Measurements from ENCODE around the gene ACO1. TPM values are rescaled to one million over a fixed set of nuclear protein-coding genes. Genes with fewer than 3 reads are reported as not detected.

The ACO1 gene
- total and polyA plus RNA-seq, 7 donors = 11.4 to 54.2 (median 37.2) TPM

DNA sequence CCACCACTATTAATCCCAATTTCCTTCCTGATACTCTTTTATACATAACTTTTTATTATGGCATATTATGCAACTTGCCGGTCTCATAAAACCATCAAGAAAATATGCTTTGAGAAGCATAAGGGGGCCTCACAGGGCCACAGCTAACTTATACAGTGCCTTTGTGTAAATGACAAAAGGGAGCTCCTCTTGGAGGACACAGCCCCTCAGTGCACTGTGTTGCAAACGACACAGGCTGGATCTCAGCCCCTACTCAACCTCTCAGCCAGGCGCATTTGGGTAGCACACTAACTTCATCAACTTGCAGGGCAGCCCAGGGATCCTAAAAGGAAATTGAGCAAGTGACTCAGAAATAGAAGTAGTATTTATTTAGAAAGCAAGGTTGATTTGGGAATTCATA, 106.2 kb downstream of the ACO1 start:
- Histone ChIP-seq H3K36me3 (peaks cover 13 to 64% (median 18%) of the 10 kb centered on the region in 4 donors), H3K27me3 (no peaks in the 10 kb centered on the region), H3K4me1 (no peaks in the 10 kb centered on the region), H3K27ac (no peak overlapping the region), H3K9me3 (no peaks in the 10 kb centered on the region), H3K4me3 (no peak overlapping the region)
- TF ChIP-seq, protein P1, sequence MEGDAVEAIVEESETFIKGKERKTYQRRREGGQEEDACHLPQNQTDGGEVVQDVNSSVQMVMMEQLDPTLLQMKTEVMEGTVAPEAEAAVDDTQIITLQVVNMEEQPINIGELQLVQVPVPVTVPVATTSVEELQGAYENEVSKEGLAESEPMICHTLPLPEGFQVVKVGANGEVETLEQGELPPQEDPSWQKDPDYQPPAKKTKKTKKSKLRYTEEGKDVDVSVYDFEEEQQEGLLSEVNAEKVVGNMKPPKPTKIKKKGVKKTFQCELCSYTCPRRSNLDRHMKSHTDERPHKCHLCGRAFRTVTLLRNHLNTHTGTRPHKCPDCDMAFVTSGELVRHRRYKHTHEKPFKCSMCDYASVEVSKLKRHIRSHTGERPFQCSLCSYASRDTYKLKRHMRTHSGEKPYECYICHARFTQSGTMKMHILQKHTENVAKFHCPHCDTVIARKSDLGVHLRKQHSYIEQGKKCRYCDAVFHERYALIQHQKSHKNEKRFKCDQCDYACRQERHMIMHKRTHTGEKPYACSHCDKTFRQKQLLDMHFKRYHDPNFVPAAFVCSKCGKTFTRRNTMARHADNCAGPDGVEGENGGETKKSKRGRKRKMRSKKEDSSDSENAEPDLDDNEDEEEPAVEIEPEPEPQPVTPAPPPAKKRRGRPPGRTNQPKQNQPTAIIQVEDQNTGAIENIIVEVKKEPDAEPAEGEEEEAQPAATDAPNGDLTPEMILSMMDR (IDR thresholded peaks at IDR 0.05) = no peak
- TF ChIP-seq POLR2AphosphoS5 (IDR thresholded peaks at IDR 0.05) (no peak), POLR2A (IDR thresholded peaks at IDR 0.05) (no peak), EP300 (IDR thresholded peaks at IDR 0.05) (no peak)
- 86 to 89% methylated on average over 3 of the region's 3 CpGs for WGBS, 2 donors
- intact Hi-C loops (cut with DNase I) = no loop called here
- no peak for DNase-seq

DNA sequence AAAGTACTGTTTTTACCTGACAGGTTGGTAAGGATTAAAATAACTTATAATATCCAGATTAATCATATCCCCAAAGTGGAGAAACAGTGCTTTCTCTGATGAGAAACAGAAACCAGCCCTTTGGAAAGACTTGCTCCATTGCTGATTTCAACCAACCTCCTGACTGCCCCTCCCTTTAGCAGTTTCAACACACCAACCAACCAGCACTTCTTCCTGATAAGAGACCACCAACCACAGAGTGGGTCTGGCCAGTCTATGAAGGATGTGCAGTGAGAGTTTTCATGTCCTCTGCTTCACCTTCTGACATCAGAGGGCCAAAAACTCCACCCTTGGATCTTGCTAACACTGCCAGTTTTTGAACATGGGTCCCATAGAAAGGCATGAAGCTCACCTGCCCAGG, 113.5 kb downstream of the ACO1 start:
- H3K4me3 ChIP-seq = no peak overlapping the region
- no peak for DNase-seq
- H3K27me3 ChIP-seq = no peaks in the 10 kb centered on the region
- H3K9me3 ChIP-seq = no peaks in the 10 kb centered on the region
- H3K36me3 ChIP-seq = peaks cover 0 to 42% (median 10%) of the 10 kb centered on the region in 4 donors
- no peak for TF ChIP-seq EP300 (IDR thresholded peaks at IDR 0.05)
- no peak for TF ChIP-seq POLR2A (IDR thresholded peaks at IDR 0.05)
- TF ChIP-seq, protein P1 (IDR thresholded peaks at IDR 0.05) = no peak
- H3K4me1 ChIP-seq = no peaks in the 10 kb centered on the region
- H3K27ac ChIP-seq = no peak overlapping the region
- intact Hi-C loops (cut with DNase I) = no loop called here

DNA sequence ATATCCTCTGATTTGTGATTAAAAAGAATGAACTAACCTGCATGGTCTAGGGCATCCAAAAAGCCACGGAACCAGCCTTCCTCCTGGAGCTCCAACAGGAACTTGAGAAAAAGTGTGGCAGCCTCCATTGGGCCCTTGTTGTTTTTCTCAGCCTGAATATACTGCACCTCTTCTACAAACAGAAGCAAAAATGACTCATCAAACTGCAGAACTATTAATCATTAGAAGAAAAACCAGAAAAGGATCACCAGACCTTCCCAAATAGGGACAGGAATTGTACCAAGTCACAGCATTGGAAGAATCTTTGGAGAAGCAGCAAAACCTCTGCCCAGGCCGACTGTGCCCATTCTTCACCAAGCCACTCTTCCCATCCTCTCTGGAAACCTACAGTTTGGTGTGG, 116.3 kb downstream of the ACO1 start:
- H3K27me3 ChIP-seq = no peaks in the 10 kb centered on the region
- peaks cover 0 to 40% (median 10%) of the 10 kb centered on the region in 4 donors for H3K36me3 ChIP-seq
- H3K4me1 ChIP-seq = no peaks in the 10 kb centered on the region
- no peak overlapping the region for H3K27ac ChIP-seq
- no peak for DNase-seq
- H3K9me3 ChIP-seq = no peaks in the 10 kb centered on the region
- H3K4me3 ChIP-seq = no peak overlapping the region
- intact Hi-C loops (cut with DNase I) = no loop called here
- 65 to 91% methylated on average over 2 of the region's 2 CpGs for WGBS, 2 donors
- TF ChIP-seq, protein P1 (IDR thresholded peaks at IDR 0.05) = no peak
- no peak for TF ChIP-seq EP300 (IDR thresholded peaks at IDR 0.05)
- no peak for TF ChIP-seq POLR2A (IDR thresholded peaks at IDR 0.05)
- TF ChIP-seq POLR2AphosphoS5 (IDR thresholded peaks at IDR 0.05) = no peak

DNA sequence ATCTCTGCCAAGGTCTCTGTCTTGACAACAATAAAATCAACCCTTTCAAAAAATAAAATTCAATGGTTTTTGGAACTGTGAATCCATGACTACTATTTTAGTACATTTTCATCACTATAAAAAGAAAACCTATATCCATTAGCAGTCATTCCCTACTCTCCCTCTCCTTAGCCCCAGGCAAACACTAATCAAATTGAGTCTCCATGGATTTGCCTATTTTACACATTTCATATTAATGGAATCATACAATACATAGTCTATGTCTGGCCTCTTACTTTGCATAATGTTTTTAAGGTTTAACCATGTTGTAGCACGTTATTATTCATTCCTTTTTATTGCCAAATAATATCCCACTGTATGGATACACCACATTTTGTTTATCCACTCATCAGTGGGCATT, 117.4 kb downstream of the ACO1 start:
- no peak for DNase-seq
- Histone ChIP-seq H3K36me3 (peaks cover 0 to 29% (median 9%) of the 10 kb centered on the region in 4 donors), H3K27ac (no peak overlapping the region), H3K9me3 (no peaks in the 10 kb centered on the region), H3K27me3 (no peaks in the 10 kb centered on the region), H3K4me1 (no peaks in the 10 kb centered on the region), H3K4me3 (no peak overlapping the region)
- WGBS, 2 donors = 88 to 94% methylated on average over 1 of the region's 1 CpG
- intact Hi-C loops (cut with DNase I) = no loop called here
- no peak for TF ChIP-seq POLR2A (IDR thresholded peaks at IDR 0.05)
- TF ChIP-seq EP300 (IDR thresholded peaks at IDR 0.05) = no peak
- TF ChIP-seq, protein P1 (IDR thresholded peaks at IDR 0.05) = no peak
- TF ChIP-seq POLR2AphosphoS5 (IDR thresholded peaks at IDR 0.05) = no peak

DNA sequence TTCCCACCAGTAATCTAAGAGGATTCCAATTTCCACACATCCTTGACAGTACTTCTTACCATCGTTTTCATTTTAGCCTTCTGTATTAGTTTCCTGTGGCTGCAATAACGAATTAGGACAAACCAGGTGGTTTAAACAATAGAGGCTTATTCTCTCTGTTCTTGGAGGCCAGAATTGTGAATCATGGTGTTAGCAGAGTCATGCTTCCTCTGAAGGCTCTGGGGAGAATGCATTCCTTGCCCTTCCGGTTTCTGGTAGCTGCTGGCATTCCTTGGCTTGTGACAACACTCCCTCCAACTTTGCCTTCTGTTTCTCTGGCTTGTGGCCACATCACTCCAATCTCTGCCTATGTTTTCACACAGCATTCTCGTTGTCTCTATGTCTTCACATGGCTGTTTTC, 118.0 kb downstream of the ACO1 start:
- no peak for DNase-seq
- WGBS, 2 donors = 66 to 84% methylated on average over 4 of the region's 4 CpGs
- H3K27ac ChIP-seq = no peak overlapping the region
- TF ChIP-seq, protein P1 (IDR thresholded peaks at IDR 0.05) = no peak
- TF ChIP-seq POLR2A (IDR thresholded peaks at IDR 0.05) (no peak), POLR2AphosphoS5 (IDR thresholded peaks at IDR 0.05) (no peak), EP300 (IDR thresholded peaks at IDR 0.05) (no peak)
- H3K4me3 ChIP-seq = no peak overlapping the region
- no peaks in the 10 kb centered on the region for H3K27me3 ChIP-seq
- H3K9me3 ChIP-seq = no peaks in the 10 kb centered on the region
- H3K36me3 ChIP-seq = peaks cover 0 to 25% (median 9%) of the 10 kb centered on the region in 4 donors
- no peaks in the 10 kb centered on the region for H3K4me1 ChIP-seq
- intact Hi-C loops (cut with DNase I) = no loop called here
